ENCODE data around the gene OSBPL10.
"Not testable (repeated sequence)": the region's sequence is repeated elsewhere in the genome, so short reads cannot be mapped to it uniquely, and the experiment has no call there.

The OSBPL10 gene

GRCh38 chr3:31815006-31815405 lies 166.1 kb downstream of the OSBPL10 start:
- no peak for DNase-seq (ENCODE audit: low read depth in 2 of 2)

- no peak for DNase-seq (ENCODE audit: low read depth in 2 of 2)
Measured at GRCh38 chr3:31813686-31814085, 167.4 kb downstream of the OSBPL10 start.

- no peak for DNase-seq (ENCODE audit: low read depth in 2 of 2)
Measured at GRCh38 chr3:31813197-31813596, 167.9 kb downstream of the OSBPL10 start.

GRCh38 chr3:31810991-31811433 lies 170.1 kb downstream of the OSBPL10 start:
- DNase-seq (ENCODE audit: low read depth in 2 of 2): no peak

- no peak for DNase-seq (ENCODE audit: low read depth in 2 of 2)
Measured at GRCh38 chr3:31808143-31808720, 172.8 kb downstream of the OSBPL10 start.

- no peak for DNase-seq (ENCODE audit: low read depth in 2 of 2)
Measured at GRCh38 chr3:31804251-31805051, 176.6 kb downstream of the OSBPL10 start.

GRCh38 chr3:31802981-31803740 lies 177.9 kb downstream of the OSBPL10 start:
- DNase-seq (ENCODE audit: low read depth in 2 of 2): no peak

GRCh38 chr3:31800436-31800835 lies 180.6 kb downstream of the OSBPL10 start:
- no peak for DNase-seq (ENCODE audit: low read depth in 2 of 2)

- no peak for DNase-seq (ENCODE audit: low read depth in 2 of 2)
Measured at GRCh38 chr3:31798840-31799239, 182.2 kb downstream of the OSBPL10 start.

- DNase-seq (ENCODE audit: low read depth in 2 of 2): no peak
Measured at GRCh38 chr3:31793821-31794220, 187.2 kb downstream of the OSBPL10 start.

- no peak for DNase-seq (ENCODE audit: low read depth in 2 of 2)
Measured at GRCh38 chr3:31791090-31791430, 190.0 kb downstream of the OSBPL10 start.

- no peak for DNase-seq (ENCODE audit: low read depth in 2 of 2)
Measured at GRCh38 chr3:31790193-31791089, 190.6 kb downstream of the OSBPL10 start.

GRCh38 chr3:31789429-31789828 lies 191.6 kb downstream of the OSBPL10 start:
- DNase-seq (ENCODE audit: low read depth in 2 of 2): no peak

GRCh38 chr3:31785734-31786133 lies 195.3 kb downstream of the OSBPL10 start:
- no peak for DNase-seq (ENCODE audit: low read depth in 2 of 2)

- DNase-seq (ENCODE audit: low read depth in 2 of 2): no peak
Measured at GRCh38 chr3:31785286-31785685, 195.8 kb downstream of the OSBPL10 start.

GRCh38 chr3:31783851-31784250 lies 197.2 kb downstream of the OSBPL10 start:
- not testable (repeated sequence) for DNase-seq (ENCODE audit: low read depth in 2 of 2)

- not testable (repeated sequence) for DNase-seq (ENCODE audit: low read depth in 2 of 2)
Measured at GRCh38 chr3:31782306-31782705, 198.8 kb downstream of the OSBPL10 start.

- DNase-seq (ENCODE audit: low read depth in 2 of 2): no peak
Measured at GRCh38 chr3:31779514-31779913, 201.5 kb downstream of the OSBPL10 start.

GRCh38 chr3:31777887-31778286 lies 203.2 kb downstream of the OSBPL10 start:
- DNase-seq (ENCODE audit: low read depth in 2 of 2): no peak

GRCh38 chr3:31777092-31777491 lies 204.0 kb downstream of the OSBPL10 start:
- no peak for DNase-seq (ENCODE audit: low read depth in 2 of 2)

GRCh38 chr3:31776016-31776415 lies 205.0 kb downstream of the OSBPL10 start:
- no peak for DNase-seq (ENCODE audit: low read depth in 2 of 2)

- no peak for DNase-seq (ENCODE audit: low read depth in 2 of 2)
Measured at GRCh38 chr3:31775383-31775782, 205.7 kb downstream of the OSBPL10 start.
